HG02840 (cell line): ENCODE results near the gene RIMBP3B.
"Not testable (repeated sequence)": the region's sequence is repeated elsewhere in the genome, so short reads cannot be mapped to it uniquely, and the experiment has no call there.

Source experiments
- ATAC-seq: cut with Tn5 transposase; IDR thresholded peaks from one replicate; pipeline ENCODE4 v1.9.1; 2021; ENCODE audit warnings: mild to moderate bottlenecking, moderate library complexity, moderate number of reproducible peaks; ENCODE audit not compliant: unreplicated experiment, low FRiP score

Gene RIMBP3B

GRCh38 chr22:21407792-21408191, 24.2 kb downstream of the RIMBP3B start:
- ATAC-seq = not testable (repeated sequence)

- not testable (repeated sequence) for ATAC-seq
Measured at GRCh38 chr22:21416375-21416774, 32.8 kb downstream of the RIMBP3B start.

GRCh38 chr22:21417227-21417746, 33.7 kb downstream of the RIMBP3B start, which contains the start of gene HIC2:
TSS of gene HIC2 (plus strand) at chr22:21417371. CDS start at chr22:21442832, 25,461 bp downstream.
- peak; percentile 64 for ATAC-seq

GRCh38 chr22:21417853-21418252, 34.3 kb downstream of the RIMBP3B start:
- not testable (repeated sequence) for ATAC-seq

- ATAC-seq = not testable (repeated sequence)
Measured at GRCh38 chr22:21418974-21419638, 35.6 kb downstream of the RIMBP3B start.

GRCh38 chr22:21420180-21420763, 36.7 kb downstream of the RIMBP3B start:
- not testable (repeated sequence) for ATAC-seq

GRCh38 chr22:21424084-21424709, 40.6 kb downstream of the RIMBP3B start:
- not testable (repeated sequence) for ATAC-seq

GRCh38 chr22:21434378-21435233, 51.1 kb downstream of the RIMBP3B start:
- ATAC-seq = not testable (repeated sequence)

- ATAC-seq = not testable (repeated sequence)
Measured at GRCh38 chr22:21435998-21436810, 52.7 kb downstream of the RIMBP3B start.

- not testable (repeated sequence) for ATAC-seq
Measured at GRCh38 chr22:21438013-21438412, 54.5 kb downstream of the RIMBP3B start.
